ACC112 (cell line): ENCODE measurements around the gene TRAP1.
A peak's percentile ranks its signal among the peaks of the same experiment; 100 is the strongest.
"Not testable (repeated sequence)": the region's sequence is repeated elsewhere in the genome, so short reads cannot be mapped to it uniquely, and the experiment has no call there.

Experiments
- H2AFZ ChIP-seq: fragments of 200-600 bp; sonication (generic); one replicate; pipeline ENCODE4 v1.6.0; 2017; ENCODE audit warnings: antibody characterized with exemption, low read length; ENCODE audit not compliant: unreplicated experiment
- H3K27ac ChIP-seq: fragments of 200-600 bp; sonication (generic); 2 replicates; pipeline ENCODE4 v1.5.1; 2014; ENCODE audit warnings: low read depth, mild to moderate bottlenecking, antibody characterized with exemption, low read length, moderate library complexity
- H3K27me3 ChIP-seq: fragments of 200-600 bp; sonication (generic); 2 replicates; pipeline ENCODE4 v1.6.1; 2014; ENCODE audit warnings: mild to moderate bottlenecking, antibody characterized with exemption, low read length, moderate library complexity, mixed read lengths; ENCODE audit not compliant: insufficient read depth
- H3K36me3 ChIP-seq: fragments of 200-600 bp; sonication (generic); 2 replicates; pipeline ENCODE4 v1.6.1; 2016; ENCODE audit warnings: mild to moderate bottlenecking, antibody characterized with exemption, low read length, moderate library complexity, mixed read lengths; ENCODE audit not compliant: insufficient read depth
- H3K4me1 ChIP-seq: fragments of 200-600 bp; sonication (generic); one replicate; pipeline ENCODE4 v1.6.1; 2016; ENCODE audit warnings: low read length, mixed read lengths; ENCODE audit not compliant: insufficient read depth, unreplicated experiment, control insufficient read depth
- H3K4me3 ChIP-seq: fragments of 200-600 bp; sonication (generic); 2 replicates; pipeline ENCODE4 v1.5.1; 2014; ENCODE audit warnings: mild to moderate bottlenecking, low read depth, low read length
- H3K79me2 ChIP-seq: fragments of 200-600 bp; sonication (generic); one replicate; pipeline ENCODE4 v1.6.0; 2016; ENCODE audit warnings: low read length; ENCODE audit not compliant: control insufficient read depth, unreplicated experiment, insufficient read depth

The TRAP1 gene

DNA sequence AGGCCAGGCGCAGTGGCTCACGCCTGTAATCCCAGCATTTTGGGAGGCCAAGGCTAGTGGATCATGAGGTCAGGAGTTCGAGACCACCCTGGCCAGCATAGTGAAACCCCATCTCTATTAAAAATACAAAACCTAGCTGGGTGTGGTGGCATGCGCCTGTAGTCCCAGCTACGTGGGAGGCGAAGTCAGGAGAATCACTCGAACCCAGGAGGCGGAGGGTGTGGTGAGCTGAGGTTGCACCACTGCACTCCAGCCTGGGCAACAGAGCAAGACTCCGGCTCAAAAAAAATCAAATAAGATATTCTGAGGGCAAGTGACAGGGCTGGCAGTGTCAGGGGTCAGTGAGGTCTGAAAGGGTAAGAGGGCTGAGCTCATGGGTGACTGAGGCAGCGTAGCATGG is 2.9 kb downstream of the TRAP1 start:
- H3K36me3 ChIP-seq, H3K27ac ChIP-seq, H3K4me3 ChIP-seq, H2AFZ ChIP-seq, H3K27me3 ChIP-seq: not testable (repeated sequence)
- peaks cover 10% of the 10 kb centered on the region for H3K4me1 ChIP-seq
- H3K79me2 ChIP-seq, result peaks cover 52% of the 10 kb centered on the region

DNA sequence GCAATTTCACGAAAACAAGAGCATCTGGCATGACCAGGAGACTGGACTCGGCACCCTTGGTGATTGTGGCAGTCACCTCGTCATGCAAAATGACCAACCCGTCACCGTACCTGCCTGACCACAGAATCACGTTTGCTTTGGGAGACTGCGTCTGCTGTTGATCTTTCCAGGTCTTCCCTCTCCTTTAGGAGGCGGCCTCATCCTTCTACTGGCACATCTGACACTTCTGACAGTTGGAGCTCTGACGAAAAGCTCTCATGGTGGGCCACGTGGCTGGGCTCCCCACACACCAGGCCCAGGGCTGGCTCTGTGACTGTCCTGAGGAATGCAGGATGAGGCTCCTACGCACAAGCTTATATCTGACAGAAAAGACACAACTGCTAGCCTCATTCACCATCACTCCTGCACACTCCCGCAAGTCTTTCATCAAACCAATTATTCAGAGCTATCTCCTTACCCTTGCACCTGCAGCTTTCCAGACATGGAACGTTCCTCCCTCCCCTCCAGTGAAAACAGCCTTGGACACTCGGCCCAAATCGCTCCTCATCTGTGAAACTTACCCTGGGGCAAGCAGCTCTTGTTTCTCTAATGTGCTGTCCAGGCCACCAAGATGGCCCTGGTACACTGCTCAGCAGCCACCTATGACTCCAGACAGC is 3.6 kb downstream of the TRAP1 start:
- Histone ChIP-seq H3K4me1 (peaks cover 10% of the 10 kb centered on the region), H3K36me3 (no peaks in the 10 kb centered on the region), H2AFZ (no peak overlapping the region), H3K79me2 (peaks cover 54% of the 10 kb centered on the region), H3K4me3 (no peak overlapping the region), H3K27ac (no peak overlapping the region), H3K27me3 (no peaks in the 10 kb centered on the region)

GRCh38 chr16:3712861-3713372 is 4.4 kb downstream of the TRAP1 start:
- Histone ChIP-seq H3K79me2 (peaks cover 52% of the 10 kb centered on the region), H3K4me1 (peaks cover 6% of the 10 kb centered on the region), H3K4me3 (no peak overlapping the region), H3K27ac (no peak overlapping the region), H2AFZ (no peak overlapping the region), H3K27me3 (no peaks in the 10 kb centered on the region), H3K36me3 (no peaks in the 10 kb centered on the region)

DNA sequence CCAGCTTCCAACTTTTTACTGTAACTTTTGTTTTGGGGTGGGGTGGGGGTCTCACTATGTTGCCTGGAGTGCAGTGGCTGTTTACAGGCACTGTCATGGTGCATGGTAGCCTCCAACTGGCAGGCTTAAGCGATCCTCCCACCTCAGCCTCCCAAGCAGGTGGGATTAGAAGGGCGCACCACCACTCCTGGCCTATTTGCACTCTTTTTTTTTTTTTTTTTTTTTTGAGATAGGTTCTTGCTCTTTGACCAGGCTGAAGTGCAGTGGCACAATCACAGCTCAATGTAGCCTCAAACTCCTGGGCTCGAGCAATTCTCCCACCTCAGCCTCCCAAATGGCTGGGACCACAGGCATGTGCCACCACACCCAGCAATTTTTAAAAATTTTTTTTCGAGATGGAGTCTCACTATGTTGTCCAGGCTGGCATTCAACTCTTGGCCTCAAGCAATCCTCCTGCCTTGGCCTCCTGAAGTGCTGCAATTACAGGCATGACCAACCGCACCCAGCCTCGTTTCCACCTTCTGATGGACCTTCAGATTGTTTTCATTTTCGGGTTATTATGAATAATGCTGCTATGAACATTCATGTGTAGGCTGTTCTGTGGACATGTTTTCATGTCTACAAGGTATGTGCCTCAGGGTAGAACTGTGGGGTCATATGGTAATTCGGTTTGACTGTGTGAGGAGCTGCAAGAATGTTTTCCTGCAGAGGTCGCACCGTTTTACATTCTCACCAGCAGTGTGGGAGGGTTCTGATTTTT is 10.9 kb downstream of the TRAP1 start:
- Histone ChIP-seq H3K79me2 (peaks cover 11% of the 10 kb centered on the region), H3K27me3 (no peaks in the 10 kb centered on the region), H3K4me1 (no peaks in the 10 kb centered on the region), H3K4me3 (no peak overlapping the region), H3K27ac (no peak overlapping the region), H3K36me3 (no peaks in the 10 kb centered on the region), H2AFZ (no peak overlapping the region)

DNA sequence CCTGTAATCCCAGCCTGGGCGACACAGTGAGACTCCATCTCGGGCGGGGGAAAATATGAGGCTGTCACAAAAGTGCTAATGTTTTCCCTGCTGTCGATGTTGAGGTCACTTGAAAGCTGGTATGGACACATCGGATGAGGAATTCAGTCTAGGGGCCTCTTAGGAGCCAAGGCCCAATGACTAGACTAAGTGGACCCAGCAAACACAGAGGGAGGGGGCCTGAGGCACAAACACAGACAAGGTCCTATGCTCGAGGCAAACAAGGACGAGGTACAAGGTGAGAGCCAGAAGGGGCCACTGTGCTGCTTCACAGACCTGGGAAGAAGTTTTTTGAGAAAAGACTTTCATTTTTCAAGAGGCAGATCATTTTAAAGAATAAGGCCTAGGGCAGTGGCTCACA is 15.2 kb downstream of the TRAP1 start:
- Histone ChIP-seq H2AFZ (no peak overlapping the region), H3K27me3 (no peaks in the 10 kb centered on the region), H3K36me3 (no peaks in the 10 kb centered on the region), H3K4me3 (no peak overlapping the region), H3K4me1 (no peaks in the 10 kb centered on the region), H3K27ac (no peak overlapping the region), H3K79me2 (no peaks in the 10 kb centered on the region)

DNA sequence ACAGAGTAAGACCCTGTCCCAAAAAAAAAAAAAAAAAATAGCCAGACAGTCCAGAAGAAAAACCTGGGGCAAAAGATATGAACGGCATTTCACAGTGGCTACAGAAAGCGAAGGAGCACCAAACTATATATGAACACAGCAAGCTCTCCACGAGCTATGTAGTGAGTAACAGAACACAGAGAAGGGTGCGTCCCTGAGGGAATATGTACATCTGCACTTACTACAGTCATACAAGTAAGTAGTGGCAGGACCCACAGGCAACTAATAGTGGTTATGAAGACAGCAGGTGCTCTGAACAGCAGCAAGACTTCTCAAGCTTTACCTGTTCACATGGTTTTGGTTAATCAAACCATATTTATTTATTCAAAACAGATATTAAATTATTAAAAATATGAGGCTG is 15.8 kb downstream of the TRAP1 start:
- Histone ChIP-seq H3K36me3 (no peaks in the 10 kb centered on the region), H3K4me3 (no peak overlapping the region), H3K79me2 (no peaks in the 10 kb centered on the region), H3K4me1 (peaks cover 4% of the 10 kb centered on the region), H3K27me3 (no peaks in the 10 kb centered on the region), H3K27ac (no peak overlapping the region), H2AFZ (no peak overlapping the region)

- Histone ChIP-seq H3K4me1 (peaks cover 7% of the 10 kb centered on the region), H2AFZ (no peak overlapping the region), H3K27ac (no peak overlapping the region), H3K4me3 (no peak overlapping the region), H3K36me3 (no peaks in the 10 kb centered on the region), H3K27me3 (no peaks in the 10 kb centered on the region), H3K79me2 (peaks cover 8% of the 10 kb centered on the region)
Measured at GRCh38 chr16:3698941-3699340, 18.4 kb downstream of the TRAP1 start.

GRCh38 chr16:3696425-3697218 is 20.7 kb downstream of the TRAP1 start:
- no peak overlapping the region for H2AFZ ChIP-seq
- H3K27me3 ChIP-seq, result no peaks in the 10 kb centered on the region
- peaks cover 7% of the 10 kb centered on the region for H3K4me1 ChIP-seq
- H3K79me2 ChIP-seq, result peaks cover 11% of the 10 kb centered on the region
- no peaks in the 10 kb centered on the region for H3K36me3 ChIP-seq
- H3K4me3 ChIP-seq, result no peak overlapping the region
- H3K27ac ChIP-seq, result peak overlapping the region; percentile 38; the same call in 1 of the 2 replicates

- Histone ChIP-seq H3K36me3 (no peaks in the 10 kb centered on the region), H3K27me3 (no peaks in the 10 kb centered on the region), H3K27ac (no peak overlapping the region), H3K4me3 (no peak overlapping the region), H2AFZ (no peak overlapping the region), H3K4me1 (peaks cover 11% of the 10 kb centered on the region), H3K79me2 (peaks cover 11% of the 10 kb centered on the region)
Measured at GRCh38 chr16:3695610-3696369, 21.5 kb downstream of the TRAP1 start.

DNA sequence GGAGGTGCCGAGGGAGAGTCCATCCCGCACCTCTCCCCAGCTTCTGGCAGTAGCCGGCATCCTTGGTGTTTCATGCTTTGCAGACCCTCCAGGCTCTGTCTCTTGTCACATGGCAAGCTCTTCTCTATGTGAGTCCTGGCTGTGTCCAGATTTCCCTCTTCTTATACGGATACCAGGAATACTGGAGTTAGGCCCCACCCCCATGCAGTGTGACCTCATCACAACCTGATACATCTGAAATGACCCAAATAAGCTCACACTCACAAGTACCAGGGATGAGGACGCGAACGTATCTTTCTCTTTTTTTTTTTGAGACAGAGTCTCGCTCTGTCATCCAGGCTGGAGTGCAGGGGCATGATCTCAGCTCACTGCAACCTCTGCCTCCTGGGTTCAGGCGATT is 23.3 kb downstream of the TRAP1 start:
- peaks cover 11% of the 10 kb centered on the region for H3K79me2 ChIP-seq
- no peaks in the 10 kb centered on the region for H3K27me3 ChIP-seq
- H3K27ac ChIP-seq, result no peak overlapping the region
- no peak overlapping the region for H3K4me3 ChIP-seq
- H2AFZ ChIP-seq, result no peak overlapping the region
- peaks cover 13% of the 10 kb centered on the region for H3K4me1 ChIP-seq
- no peaks in the 10 kb centered on the region for H3K36me3 ChIP-seq
